GM13976 (cell line): ENCODE measurements around the gene GGT6.
"Not testable (repeated sequence)": the region's sequence is repeated elsewhere in the genome, so short reads cannot be mapped to it uniquely, and the experiment has no call there.

Source experiments
- DNase-seq: peaks from one replicate; pipeline ENCODE4 v3.0.0; 2012; ENCODE audit warnings: low spot score
- in situ Hi-C: fragments of 300-500 bp; cut with MboI; formaldehyde crosslinking; loops from one replicate; pipeline ENCODE4 v1.12.0; 2022; ENCODE audit warnings: low sequenced_read_pairs, mixed read lengths, inconsistent platforms; ENCODE audit not compliant: unreplicated experiment
- TF ChIP-seq, protein P1 (sequence below): IDR thresholded peaks from 2 replicates; pipeline ENCODE4 v1.5.1; 2012; ENCODE audit warnings: borderline replicate concordance, mild to moderate bottlenecking; ENCODE audit not compliant: insufficient read depth; ENCODE audit errors: extremely low read depth, missing control alignments, control extremely low read depth

The GGT6 gene

DNA sequence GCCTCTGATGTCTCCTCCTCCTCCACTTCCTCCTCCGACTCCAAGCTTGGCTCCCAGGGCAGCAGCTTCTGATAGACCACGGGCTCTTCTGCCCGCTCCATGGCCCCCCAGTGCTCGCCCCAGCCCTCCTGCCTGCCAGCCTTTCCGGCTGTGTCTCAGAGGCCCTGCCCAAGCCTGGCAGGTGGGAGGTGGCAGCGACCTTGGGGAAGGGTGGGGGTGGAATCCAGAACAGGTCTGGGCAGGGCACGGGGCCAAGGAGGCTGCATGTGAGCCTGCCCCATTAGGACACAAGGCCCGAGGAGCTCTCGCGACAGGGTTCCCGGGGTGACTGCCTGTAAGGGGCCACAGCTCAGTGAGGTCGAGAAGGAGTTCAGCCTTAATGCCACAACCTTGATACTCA lies at the start of gene GGT6:
GGT6 (minus strand) TSS at position 157 of the 400 bp plus-strand sequence; CDS start at position 101, 56 bp downstream.
- TF ChIP-seq, protein P1, sequence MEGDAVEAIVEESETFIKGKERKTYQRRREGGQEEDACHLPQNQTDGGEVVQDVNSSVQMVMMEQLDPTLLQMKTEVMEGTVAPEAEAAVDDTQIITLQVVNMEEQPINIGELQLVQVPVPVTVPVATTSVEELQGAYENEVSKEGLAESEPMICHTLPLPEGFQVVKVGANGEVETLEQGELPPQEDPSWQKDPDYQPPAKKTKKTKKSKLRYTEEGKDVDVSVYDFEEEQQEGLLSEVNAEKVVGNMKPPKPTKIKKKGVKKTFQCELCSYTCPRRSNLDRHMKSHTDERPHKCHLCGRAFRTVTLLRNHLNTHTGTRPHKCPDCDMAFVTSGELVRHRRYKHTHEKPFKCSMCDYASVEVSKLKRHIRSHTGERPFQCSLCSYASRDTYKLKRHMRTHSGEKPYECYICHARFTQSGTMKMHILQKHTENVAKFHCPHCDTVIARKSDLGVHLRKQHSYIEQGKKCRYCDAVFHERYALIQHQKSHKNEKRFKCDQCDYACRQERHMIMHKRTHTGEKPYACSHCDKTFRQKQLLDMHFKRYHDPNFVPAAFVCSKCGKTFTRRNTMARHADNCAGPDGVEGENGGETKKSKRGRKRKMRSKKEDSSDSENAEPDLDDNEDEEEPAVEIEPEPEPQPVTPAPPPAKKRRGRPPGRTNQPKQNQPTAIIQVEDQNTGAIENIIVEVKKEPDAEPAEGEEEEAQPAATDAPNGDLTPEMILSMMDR, result no peak
- no peak for DNase-seq
- in situ Hi-C loops, result no loop called here

GRCh38 chr17:4610162-4610561 lies 49.8 kb upstream of the GGT6 start:
- no peak for DNase-seq
- TF ChIP-seq, protein P1, result no peak
- in situ Hi-C loops, result no loop called here

DNA sequence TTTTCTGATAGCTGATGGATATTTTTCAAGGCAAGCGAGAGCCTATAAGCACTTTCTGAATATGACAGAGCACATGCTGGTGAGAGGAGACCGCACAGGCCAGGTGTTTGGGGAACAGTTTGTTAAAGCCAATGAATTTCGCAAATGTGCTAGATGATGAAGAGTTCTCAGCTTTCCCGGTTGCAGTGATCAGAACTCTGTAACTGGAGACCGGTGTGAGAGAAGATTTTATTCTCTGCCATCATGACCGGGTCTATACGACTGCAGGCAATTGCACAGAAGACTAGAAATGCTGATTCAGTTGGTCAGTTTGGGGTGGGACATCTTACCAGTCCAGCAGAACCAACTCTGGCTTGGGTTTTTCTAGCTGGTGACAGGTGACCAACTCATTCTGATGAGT lies 49.4 kb upstream of the GGT6 start:
- DNase-seq, result no peak
- TF ChIP-seq, protein P1, result no peak
- in situ Hi-C loops, result no loop called here

- no peak for DNase-seq
- in situ Hi-C loops, result no loop called here
- TF ChIP-seq, protein P1, result no peak
Measured at GRCh38 chr17:4607773-4608187, 47.4 kb upstream of the GGT6 start.

- no peak for DNase-seq
Measured at GRCh38 chr17:4607261-4607741, 46.9 kb upstream of the GGT6 start.

DNA sequence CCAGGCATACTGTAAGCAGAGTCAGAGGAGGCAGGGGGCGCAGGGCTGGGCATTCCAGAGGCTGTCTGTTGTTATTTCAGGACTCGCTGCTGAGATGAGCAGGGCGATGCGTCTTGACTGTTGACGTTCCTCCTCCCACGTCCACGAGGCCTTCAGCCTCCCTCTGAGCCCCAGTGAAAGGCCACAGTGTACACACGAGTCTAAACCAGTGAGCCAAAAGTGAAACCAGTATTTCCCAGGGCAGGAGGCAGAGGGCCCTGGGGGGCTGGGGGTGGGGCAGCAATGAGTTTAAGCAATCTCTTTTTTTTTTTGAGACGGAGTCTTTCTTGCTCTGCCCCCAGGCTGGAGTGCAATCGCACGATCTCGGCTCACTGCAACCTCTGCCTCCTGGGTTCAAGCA lies 45.4 kb upstream of the GGT6 start:
- TF ChIP-seq, protein P1, result no peak
- DNase-seq, result no peak
- in situ Hi-C loops, result no loop called here

More at GRCh38 chr17:4607261-4607741, 46.9 kb upstream of the GGT6 start:
- TF ChIP-seq, protein P1, result no peak
- in situ Hi-C loops, result no loop called here

DNA sequence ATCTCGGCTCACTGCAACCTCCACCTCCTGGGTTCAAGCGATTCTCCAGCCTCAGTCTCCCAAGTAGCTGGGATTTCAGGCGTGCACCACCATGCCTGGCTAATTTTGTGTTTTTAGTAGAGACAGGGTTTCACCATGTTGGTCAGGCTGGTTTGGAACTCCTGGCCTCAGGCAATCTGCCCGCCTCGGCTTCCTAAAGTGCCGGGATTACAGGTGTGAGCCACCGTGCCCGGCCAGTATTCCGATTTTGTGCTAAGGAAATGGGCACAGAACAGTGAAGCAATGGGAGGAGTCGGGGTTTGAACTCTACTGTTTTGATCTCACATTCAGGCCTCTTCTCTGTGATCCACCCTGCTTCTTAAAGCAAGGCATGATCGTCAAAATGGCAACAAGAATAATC lies 44.4 kb upstream of the GGT6 start:
- DNase-seq, in situ Hi-C loops: not testable (repeated sequence)
